Endothelial cell of hepatic sinusoid (primary cell): Measurements from ENCODE around the gene ASIC1.

Experiments
- in situ Hi-C: cut with HindIII; loops from 2 replicates; pipeline ENCODE4 v1.10.0; 2017; ENCODE audit warnings: low sequenced_read_pairs

The ASIC1 gene

GRCh38 chr12:50059440-50060119, 2.2 kb downstream of the ASIC1 start:
- in situ Hi-C loops = loop anchor here (10.0 kb wide), 1 partner anchor 195 kb away; no protein-coding TSS in a partner anchor

- in situ Hi-C loops = loop anchor here (10.0 kb wide), 1 partner anchor 195 kb away; no protein-coding TSS in a partner anchor
These were observed 2.7 kb downstream of the ASIC1 start for GRCh38 chr12:50060120-50060468.

GRCh38 chr12:50061171-50061570, 3.8 kb downstream of the ASIC1 start:
- in situ Hi-C loops = loop anchor here (10.0 kb wide), 1 partner anchor 196 kb away; no protein-coding TSS in a partner anchor

DNA sequence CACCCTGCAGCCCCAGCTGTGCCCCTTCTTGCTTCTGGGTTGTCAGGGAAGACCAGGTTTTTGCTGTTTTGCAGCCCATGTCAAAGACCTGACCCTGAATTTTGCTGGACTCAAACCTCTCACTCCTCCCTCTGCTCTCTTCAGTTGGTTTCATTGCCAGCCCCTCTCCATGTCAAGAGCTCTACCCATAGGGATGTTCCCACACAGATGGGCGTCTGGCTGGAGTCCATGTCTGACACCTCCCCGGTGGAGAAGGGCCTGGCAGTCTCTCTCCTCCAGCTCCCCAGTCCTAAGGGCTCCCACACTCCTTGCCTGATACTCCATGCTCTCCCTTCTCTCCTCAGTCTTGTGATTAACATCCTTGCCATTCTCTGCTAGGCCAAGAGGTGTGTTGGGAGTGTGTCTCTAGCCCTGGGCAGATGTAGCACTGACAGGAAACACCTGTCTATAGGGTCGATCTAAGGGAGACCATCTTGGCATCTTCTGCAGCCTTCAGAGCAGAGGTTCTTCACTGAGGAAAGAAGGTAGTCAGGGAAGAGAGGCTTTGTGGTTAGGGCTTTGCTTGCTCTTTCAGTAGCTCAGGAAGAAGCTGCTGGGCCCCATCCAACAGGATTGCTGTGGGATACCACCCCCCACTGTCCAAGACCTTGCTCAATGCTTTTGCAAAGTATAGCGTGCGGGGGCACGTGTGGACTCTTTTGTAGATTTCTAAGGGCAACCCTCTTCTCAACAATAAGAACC, 4.7 kb downstream of the ASIC1 start:
- in situ Hi-C loops = loop anchor here (10.0 kb wide), 1 partner anchor 197 kb away; no protein-coding TSS in a partner anchor

GRCh38 chr12:50062728-50063460, 5.5 kb downstream of the ASIC1 start:
- in situ Hi-C loops = loop anchor here (10.0 kb wide), 1 partner anchor 198 kb away; no protein-coding TSS in a partner anchor

- in situ Hi-C loops = loop anchor here (5.0 to 10.0 kb wide), 4 partner anchors 36 to 201 kb away; partner anchors contain the start of gene GPD1
These were observed 8.4 kb downstream of the ASIC1 start for GRCh38 chr12:50065726-50066310.

GRCh38 chr12:50066402-50066801, 9.0 kb downstream of the ASIC1 start:
- in situ Hi-C loops = loop anchor here (5.0 to 10.0 kb wide), 4 partner anchors 36 to 202 kb away; partner anchors contain the start of gene GPD1

DNA sequence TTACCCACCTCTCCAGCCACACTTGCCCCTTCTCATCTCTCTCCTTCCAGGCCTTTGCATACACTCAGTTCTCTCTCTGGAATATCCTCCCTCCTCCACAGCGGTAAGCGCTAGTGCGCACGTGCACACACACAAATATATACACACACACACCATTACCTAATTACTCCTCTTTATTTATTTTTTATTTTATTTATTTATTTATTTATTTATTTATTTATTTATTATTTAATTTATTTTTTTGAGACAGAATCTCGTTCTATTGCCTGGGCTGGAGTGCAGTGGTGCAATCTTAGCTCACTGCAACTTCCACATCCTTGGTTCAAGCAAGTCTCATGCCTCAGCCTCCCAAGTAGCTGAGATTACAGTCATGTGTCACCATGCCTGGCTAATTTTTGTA, 11.7 kb downstream of the ASIC1 start:
- in situ Hi-C loops = loop anchor here (5.0 to 10.0 kb wide), 4 partner anchors 33 to 204 kb away; partner anchors contain the start of gene GPD1

DNA sequence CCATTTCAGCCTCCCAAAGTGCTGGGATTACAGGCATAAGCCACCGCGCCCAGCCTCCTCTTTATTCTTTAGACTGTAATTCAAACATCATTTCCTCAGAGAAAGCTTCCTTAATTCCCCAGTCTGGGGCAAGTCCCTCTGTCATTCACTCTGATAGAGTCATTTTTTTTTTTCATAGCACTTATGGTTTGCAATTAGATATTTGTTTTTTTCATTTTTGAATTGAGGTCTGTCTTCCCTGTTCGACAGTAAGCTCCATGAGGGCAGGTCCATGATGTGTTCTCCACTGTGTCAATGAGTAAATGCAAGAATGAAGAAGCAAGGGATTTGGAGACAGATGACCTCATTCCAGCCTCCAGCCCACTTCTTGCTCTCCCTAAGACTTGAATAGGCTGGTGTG, 12.1 kb downstream of the ASIC1 start:
- in situ Hi-C loops = loop anchor here (5.0 to 10.0 kb wide), 4 partner anchors 33 to 205 kb away; partner anchors contain the start of gene GPD1

- in situ Hi-C loops = no loop called here
These were observed 13.1 kb downstream of the ASIC1 start for GRCh38 chr12:50070314-50071060.

GRCh38 chr12:50072198-50072907, 15.0 kb downstream of the ASIC1 start:
- in situ Hi-C loops = no loop called here

- in situ Hi-C loops = no loop called here
These were observed 15.8 kb downstream of the ASIC1 start for GRCh38 chr12:50073206-50073605.

- in situ Hi-C loops = no loop called here
These were observed 16.3 kb downstream of the ASIC1 start for GRCh38 chr12:50073712-50074111.

- in situ Hi-C loops = no loop called here
These were observed 17.8 kb downstream of the ASIC1 start for GRCh38 chr12:50074936-50075807.

- in situ Hi-C loops = no loop called here
These were observed 18.4 kb downstream of the ASIC1 start for GRCh38 chr12:50075808-50076170.

DNA sequence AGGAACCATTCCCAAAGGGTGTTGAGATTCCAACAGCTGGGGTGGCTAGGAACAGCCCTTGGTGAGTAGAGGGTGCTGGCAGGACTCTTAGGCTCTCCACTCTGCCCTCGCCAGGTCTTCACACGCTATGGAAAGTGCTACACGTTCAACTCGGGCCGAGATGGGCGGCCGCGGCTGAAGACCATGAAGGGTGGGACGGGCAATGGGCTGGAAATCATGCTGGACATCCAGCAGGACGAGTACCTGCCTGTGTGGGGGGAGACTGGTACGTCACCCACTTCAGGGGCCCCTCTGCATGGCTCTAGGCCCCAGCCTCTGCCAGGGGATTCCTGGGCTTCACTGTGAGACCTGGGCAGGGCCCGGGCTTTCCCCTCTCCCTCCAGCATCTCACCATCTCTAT, 19.7 kb downstream of the ASIC1 start:
- in situ Hi-C loops = no loop called here

- in situ Hi-C loops = no loop called here
These were observed 20.9 kb downstream of the ASIC1 start for GRCh38 chr12:50078281-50078680.

DNA sequence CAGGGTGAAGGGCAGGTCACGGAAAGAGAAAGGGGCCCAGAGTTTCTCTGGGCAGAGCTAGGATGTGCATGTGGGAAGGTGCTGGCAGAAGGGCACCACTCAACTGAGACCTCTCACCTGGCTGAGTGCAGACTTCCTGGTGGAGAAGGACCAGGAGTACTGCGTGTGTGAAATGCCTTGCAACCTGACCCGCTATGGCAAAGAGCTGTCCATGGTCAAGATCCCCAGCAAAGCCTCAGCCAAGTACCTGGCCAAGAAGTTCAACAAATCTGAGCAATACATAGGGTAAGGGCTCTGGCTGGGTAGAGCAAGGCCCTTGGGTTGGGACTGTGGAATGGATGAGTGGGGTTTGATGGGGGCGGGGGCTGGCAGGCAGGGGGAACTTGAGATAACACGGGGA, 22.4 kb downstream of the ASIC1 start:
- in situ Hi-C loops = no loop called here
